C4-2B (cell line): Measurements from ENCODE around the gene LPCAT2.

Source experiments
- ZFX ChIP-seq: fragments of 450-650 bp; IDR thresholded peaks from 2 replicates; pipeline ENCODE4 v1.6.1; 2017
- TF ChIP-seq, protein P1 (sequence below): fragments of 450-650 bp; conservative IDR thresholded peaks from 2 replicates; pipeline ENCODE4 v1.5.1; 2017; ENCODE audit warnings: mild to moderate bottlenecking

DNA sequence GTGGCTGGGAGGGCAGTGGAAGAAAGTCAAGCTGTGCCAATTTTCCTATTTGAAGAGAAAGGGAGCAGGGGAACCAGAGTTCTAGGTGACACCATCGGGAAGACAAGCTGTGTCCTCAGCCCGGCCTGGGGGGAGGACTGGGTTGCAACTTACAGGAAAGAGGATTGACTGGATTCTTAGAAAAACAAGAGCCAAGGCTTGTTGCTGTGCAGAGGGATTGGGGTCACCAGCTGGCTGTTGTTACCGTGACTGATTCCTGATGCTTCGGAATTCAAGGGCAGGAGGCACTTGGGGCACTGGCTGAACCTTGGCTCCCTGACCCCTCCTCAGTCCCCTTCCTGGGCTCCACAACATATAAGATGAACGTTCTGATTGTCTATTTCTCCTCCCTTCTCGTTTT is 46.6 kb upstream of the LPCAT2 start:
- TF ChIP-seq, protein P1, sequence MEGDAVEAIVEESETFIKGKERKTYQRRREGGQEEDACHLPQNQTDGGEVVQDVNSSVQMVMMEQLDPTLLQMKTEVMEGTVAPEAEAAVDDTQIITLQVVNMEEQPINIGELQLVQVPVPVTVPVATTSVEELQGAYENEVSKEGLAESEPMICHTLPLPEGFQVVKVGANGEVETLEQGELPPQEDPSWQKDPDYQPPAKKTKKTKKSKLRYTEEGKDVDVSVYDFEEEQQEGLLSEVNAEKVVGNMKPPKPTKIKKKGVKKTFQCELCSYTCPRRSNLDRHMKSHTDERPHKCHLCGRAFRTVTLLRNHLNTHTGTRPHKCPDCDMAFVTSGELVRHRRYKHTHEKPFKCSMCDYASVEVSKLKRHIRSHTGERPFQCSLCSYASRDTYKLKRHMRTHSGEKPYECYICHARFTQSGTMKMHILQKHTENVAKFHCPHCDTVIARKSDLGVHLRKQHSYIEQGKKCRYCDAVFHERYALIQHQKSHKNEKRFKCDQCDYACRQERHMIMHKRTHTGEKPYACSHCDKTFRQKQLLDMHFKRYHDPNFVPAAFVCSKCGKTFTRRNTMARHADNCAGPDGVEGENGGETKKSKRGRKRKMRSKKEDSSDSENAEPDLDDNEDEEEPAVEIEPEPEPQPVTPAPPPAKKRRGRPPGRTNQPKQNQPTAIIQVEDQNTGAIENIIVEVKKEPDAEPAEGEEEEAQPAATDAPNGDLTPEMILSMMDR, result no peak
- TF ChIP-seq ZFX, result no peak
